Measurements from ENCODE around the gene ATF6. TPM values are rescaled to one million over a fixed set of nuclear protein-coding genes. Genes with fewer than 3 reads are reported as not detected.

The ATF6 gene
- total RNA-seq, 3 donors from 2014 or later, result 20.0 to 26.2 (median 24.8) TPM

DNA sequence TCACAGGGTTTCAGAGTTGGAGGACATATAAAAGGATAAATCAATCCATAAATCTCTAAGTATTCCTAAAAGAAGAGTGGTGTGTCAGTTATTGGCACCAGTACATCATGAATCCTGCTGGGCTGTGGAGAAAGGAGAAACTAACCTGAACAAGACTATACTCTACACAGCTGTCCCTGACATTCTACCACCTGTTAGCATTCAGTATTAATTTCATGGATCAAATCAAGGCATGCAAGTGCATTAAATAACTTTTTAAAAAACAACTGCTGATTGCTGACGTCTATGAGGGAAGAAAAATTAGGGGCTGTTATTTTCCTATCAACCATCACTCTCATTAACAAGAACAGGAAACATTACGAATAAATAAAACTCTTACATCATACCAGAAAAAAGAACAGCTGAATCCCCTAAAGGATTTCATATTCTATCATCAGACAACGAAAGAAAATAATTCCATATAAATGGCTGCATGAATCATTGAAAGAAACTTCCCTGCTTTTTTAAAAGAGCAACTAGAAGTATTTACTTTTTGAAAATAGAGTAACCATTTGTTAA, 121.7 kb downstream of the ATF6 start:
- Mint-ChIP-seq H3K4me3 (no peak overlapping the region), H3K27me3 (ENCODE audit: low read depth) (no peaks in the 10 kb centered on the region), H3K9me3 (no peaks in the 10 kb centered on the region), H3K4me1 (ENCODE audit: low read depth) (no peaks in the 10 kb centered on the region), H3K36me3 (ENCODE audit: insufficient read depth) (peaks cover 32% of the 10 kb centered on the region)
- ATAC-seq (no peak), DNase-seq (no peak)

- Mint-ChIP-seq H3K4me3 (no peak overlapping the region), H3K9me3 (no peaks in the 10 kb centered on the region), H3K36me3 (ENCODE audit: insufficient read depth) (peaks cover 35% of the 10 kb centered on the region), H3K27me3 (ENCODE audit: low read depth) (no peaks in the 10 kb centered on the region), H3K4me1 (ENCODE audit: low read depth) (no peaks in the 10 kb centered on the region)
- ATAC-seq (no peak), DNase-seq (no peak)
Observed at GRCh38 chr1:161890574-161890973, 124.5 kb downstream of the ATF6 start.

GRCh38 chr1:161899091-161899490, 133.0 kb downstream of the ATF6 start:
- Mint-ChIP-seq H3K4me3 (no peak overlapping the region), H3K36me3 (ENCODE audit: insufficient read depth) (no peaks in the 10 kb centered on the region), H3K27me3 (ENCODE audit: low read depth) (no peaks in the 10 kb centered on the region), H3K9me3 (no peaks in the 10 kb centered on the region), H3K4me1 (ENCODE audit: low read depth) (no peaks in the 10 kb centered on the region)
- ATAC-seq (no peak), DNase-seq (no peak)

DNA sequence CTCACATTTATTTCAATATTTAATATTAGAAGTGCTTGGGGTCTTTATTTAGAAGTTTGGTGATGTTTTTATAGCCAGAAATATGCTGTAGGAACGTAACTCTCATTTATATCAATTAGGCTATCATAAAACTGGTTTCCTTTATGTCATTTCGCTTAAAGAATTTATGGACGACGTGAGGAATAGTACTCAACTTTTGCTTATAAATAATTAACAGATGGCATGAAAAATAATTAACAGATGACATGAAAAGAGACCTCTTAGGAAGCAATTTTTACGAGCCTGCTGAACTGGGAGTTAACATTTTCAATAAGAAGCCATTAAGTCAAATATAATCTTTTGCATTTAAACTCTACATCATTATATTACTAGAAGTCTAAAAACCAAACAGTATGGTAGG, 134.0 kb downstream of the ATF6 start:
- no peak for DNase-seq
- H3K4me3 Mint-ChIP-seq, result no peak overlapping the region
- no peak for ATAC-seq
- H3K27me3 Mint-ChIP-seq (ENCODE audit: low read depth), result no peaks in the 10 kb centered on the region
- H3K36me3 Mint-ChIP-seq (ENCODE audit: insufficient read depth), result no peaks in the 10 kb centered on the region
- H3K9me3 Mint-ChIP-seq, result no peaks in the 10 kb centered on the region
- H3K4me1 Mint-ChIP-seq (ENCODE audit: low read depth), result peaks cover 6% of the 10 kb centered on the region

GRCh38 chr1:161902182-161902581, 136.1 kb downstream of the ATF6 start:
- Mint-ChIP-seq H3K36me3 (ENCODE audit: insufficient read depth) (peaks cover 2% of the 10 kb centered on the region), H3K9me3 (no peaks in the 10 kb centered on the region), H3K4me3 (no peak overlapping the region), H3K4me1 (ENCODE audit: low read depth) (peaks cover 10% of the 10 kb centered on the region), H3K27me3 (ENCODE audit: low read depth) (no peaks in the 10 kb centered on the region)
- ATAC-seq (no peak), DNase-seq (no peak)

DNA sequence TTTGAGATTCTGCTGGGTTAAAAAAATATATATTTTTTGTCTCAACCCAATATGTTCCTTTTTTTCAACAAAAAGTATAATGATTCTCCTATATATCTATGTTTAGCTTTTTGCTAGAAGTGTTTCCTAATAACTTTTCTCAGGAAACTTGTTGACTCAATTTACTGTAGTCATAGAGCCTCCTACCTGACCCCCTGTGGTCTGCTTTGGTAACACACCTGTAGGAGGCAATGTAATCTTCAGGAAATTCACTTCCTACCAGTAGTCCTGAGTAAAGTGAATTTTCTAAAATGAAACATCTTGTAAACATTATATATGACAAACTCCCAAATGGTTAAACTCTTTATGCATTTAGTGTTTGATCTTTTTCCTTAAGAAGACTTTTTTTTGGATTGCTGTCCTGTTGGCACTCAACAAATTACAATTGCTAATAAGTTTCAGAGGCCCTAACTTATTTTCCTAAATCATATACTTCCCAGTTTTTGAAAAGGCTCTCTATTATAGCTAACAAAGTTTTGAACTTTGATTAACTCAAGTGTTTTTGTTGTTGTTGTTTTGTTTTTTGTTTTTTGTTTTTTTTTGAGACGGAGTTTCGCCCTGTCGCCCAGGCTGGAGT, 139.3 kb downstream of the ATF6 start:
- ATAC-seq (peak in 1 of 2 donors; percentile 57), DNase-seq (peak; percentile 15)
- Mint-ChIP-seq H3K4me1 (ENCODE audit: low read depth) (peaks cover 16% of the 10 kb centered on the region), H3K27me3 (ENCODE audit: low read depth) (no peaks in the 10 kb centered on the region), H3K9me3 (no peaks in the 10 kb centered on the region), H3K36me3 (ENCODE audit: insufficient read depth) (peaks cover 3% of the 10 kb centered on the region), H3K4me3 (no peak overlapping the region)

DNA sequence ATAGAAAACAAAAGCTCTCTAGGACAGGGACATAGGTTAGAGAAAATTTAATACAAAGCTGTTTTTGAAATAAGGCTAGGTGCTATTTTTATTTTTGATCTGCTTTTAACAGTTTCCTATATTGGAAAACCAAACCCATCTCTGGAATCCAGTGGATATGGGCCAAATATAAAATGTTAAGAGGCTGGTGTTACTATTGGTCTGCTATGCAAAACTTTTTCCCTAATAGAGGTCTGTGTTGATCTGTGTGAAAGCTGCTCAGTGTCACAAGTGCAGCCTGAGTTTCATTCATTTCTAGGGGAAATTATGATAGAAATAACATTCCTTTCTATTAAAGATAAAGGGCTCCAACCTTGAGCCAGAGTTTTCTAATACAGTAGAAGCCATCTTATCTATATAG, 141.1 kb downstream of the ATF6 start:
- Mint-ChIP-seq H3K4me3 (no peak overlapping the region), H3K27me3 (ENCODE audit: low read depth) (no peaks in the 10 kb centered on the region), H3K4me1 (ENCODE audit: low read depth) (peaks cover 22% of the 10 kb centered on the region), H3K36me3 (ENCODE audit: insufficient read depth) (peaks cover 8% of the 10 kb centered on the region), H3K9me3 (no peaks in the 10 kb centered on the region)
- no peak for DNase-seq
- no peak for ATAC-seq

GRCh38 chr1:161908264-161908663, 142.1 kb downstream of the ATF6 start:
- H3K9me3 Mint-ChIP-seq, result no peaks in the 10 kb centered on the region
- H3K4me3 Mint-ChIP-seq, result no peak overlapping the region
- peaks cover 15% of the 10 kb centered on the region for H3K36me3 Mint-ChIP-seq (ENCODE audit: insufficient read depth)
- H3K27me3 Mint-ChIP-seq (ENCODE audit: low read depth), result no peaks in the 10 kb centered on the region
- ATAC-seq (no peak), DNase-seq (no peak)
- H3K4me1 Mint-ChIP-seq (ENCODE audit: low read depth), result peaks cover 24% of the 10 kb centered on the region

GRCh38 chr1:161910604-161911003, 144.5 kb downstream of the ATF6 start:
- Mint-ChIP-seq H3K4me3 (no peak overlapping the region), H3K9me3 (no peaks in the 10 kb centered on the region), H3K4me1 (ENCODE audit: low read depth) (peaks cover 14% of the 10 kb centered on the region)

GRCh38 chr1:161913482-161914140, 147.5 kb downstream of the ATF6 start:
- peaks cover 16% of the 10 kb centered on the region for H3K4me1 Mint-ChIP-seq (ENCODE audit: low read depth)
- no peak overlapping the region for H3K4me3 Mint-ChIP-seq
- H3K27me3 Mint-ChIP-seq (ENCODE audit: low read depth), result no peaks in the 10 kb centered on the region
- no peak for ATAC-seq
- no peak for DNase-seq
- peaks cover 13% of the 10 kb centered on the region for H3K36me3 Mint-ChIP-seq (ENCODE audit: insufficient read depth)
- H3K9me3 Mint-ChIP-seq, result no peaks in the 10 kb centered on the region

More at GRCh38 chr1:161910604-161911003, 144.5 kb downstream of the ATF6 start:
- no peak for DNase-seq
- H3K27me3 Mint-ChIP-seq (ENCODE audit: low read depth), result no peaks in the 10 kb centered on the region
- peaks cover 15% of the 10 kb centered on the region for H3K36me3 Mint-ChIP-seq (ENCODE audit: insufficient read depth)
- ATAC-seq, result no peak

DNA sequence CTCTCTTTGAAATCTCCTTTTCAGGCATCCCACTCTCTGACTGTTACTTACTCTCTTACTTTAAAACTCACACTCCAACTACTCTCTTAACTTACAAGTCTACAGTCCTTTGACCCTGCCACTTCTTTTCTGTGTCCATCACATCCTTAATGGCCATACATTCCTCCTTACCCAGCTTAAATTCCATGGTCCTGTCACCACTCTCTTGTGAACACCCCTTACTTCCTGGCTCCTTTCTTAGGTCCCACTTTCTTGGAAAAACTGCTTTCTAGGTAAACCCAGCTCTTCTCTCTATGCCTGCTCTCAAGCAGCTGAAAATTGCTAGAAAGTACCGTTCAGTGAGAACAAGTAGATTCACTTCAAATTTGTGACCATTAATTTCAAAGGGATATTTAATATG, 148.5 kb downstream of the ATF6 start:
- DNase-seq (no peak), ATAC-seq (no peak)
- H3K9me3 Mint-ChIP-seq, result no peaks in the 10 kb centered on the region
- peaks cover 11% of the 10 kb centered on the region for H3K36me3 Mint-ChIP-seq (ENCODE audit: insufficient read depth)
- H3K4me3 Mint-ChIP-seq, result no peak overlapping the region
- H3K4me1 Mint-ChIP-seq (ENCODE audit: low read depth), result peaks cover 26% of the 10 kb centered on the region
- H3K27me3 Mint-ChIP-seq (ENCODE audit: low read depth), result no peaks in the 10 kb centered on the region

DNA sequence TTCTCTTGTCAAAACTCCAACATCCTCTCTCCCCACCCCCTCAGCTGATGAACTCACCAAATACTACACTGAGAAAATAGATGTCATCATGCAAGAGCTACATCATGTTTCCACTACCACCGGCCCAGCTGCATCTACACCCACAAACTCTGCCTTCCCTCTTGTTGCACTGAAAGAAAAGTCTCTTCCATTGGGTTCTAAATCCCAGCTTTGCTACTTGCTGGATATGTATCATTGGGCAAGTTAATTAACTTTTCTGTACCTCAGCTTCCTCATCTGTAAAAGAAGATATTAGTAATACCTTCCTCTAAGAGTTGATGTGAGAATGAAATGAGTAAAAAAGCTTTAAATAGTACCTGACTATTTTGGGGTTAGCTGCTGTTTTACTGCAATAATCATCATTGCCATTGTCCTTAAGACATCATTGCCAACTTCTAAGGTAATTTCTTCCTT, 149.0 kb downstream of the ATF6 start:
- ATAC-seq (peak; percentile 79 to 86), DNase-seq (no peak)
- no peaks in the 10 kb centered on the region for H3K27me3 Mint-ChIP-seq (ENCODE audit: low read depth)

DNA sequence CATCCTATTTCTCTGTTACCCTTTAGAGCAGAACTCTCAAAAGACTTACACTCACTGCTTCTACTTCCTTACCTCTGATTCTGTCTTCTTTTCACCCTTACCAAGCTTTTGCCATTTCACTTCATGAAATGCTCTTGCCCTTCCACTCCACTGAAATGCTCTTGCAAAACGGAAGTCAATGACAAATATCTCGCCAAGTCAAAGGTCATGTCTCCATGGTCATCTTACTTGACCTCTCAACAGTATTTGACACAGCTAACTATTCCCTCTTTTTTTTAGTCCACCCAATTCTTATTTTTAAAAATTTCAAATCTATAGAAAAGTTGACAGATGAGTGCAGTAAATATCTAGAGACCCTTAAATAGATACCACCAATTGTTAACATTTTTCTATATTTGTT, 149.9 kb downstream of the ATF6 start:
- no peaks in the 10 kb centered on the region for H3K27me3 Mint-ChIP-seq (ENCODE audit: low read depth)
- no peak for DNase-seq
- H3K4me1 Mint-ChIP-seq (ENCODE audit: low read depth), result peaks cover 21% of the 10 kb centered on the region
- no peak overlapping the region for H3K4me3 Mint-ChIP-seq
- no peaks in the 10 kb centered on the region for H3K9me3 Mint-ChIP-seq
- no peak for ATAC-seq
- peaks cover 10% of the 10 kb centered on the region for H3K36me3 Mint-ChIP-seq (ENCODE audit: insufficient read depth)

More for the DNA sequence above, 149.0 kb downstream of the ATF6 start:
- H3K4me1 Mint-ChIP-seq (ENCODE audit: low read depth), result peaks cover 27% of the 10 kb centered on the region
- no peak overlapping the region for H3K4me3 Mint-ChIP-seq
- H3K9me3 Mint-ChIP-seq, result no peaks in the 10 kb centered on the region
- H3K36me3 Mint-ChIP-seq (ENCODE audit: insufficient read depth), result peaks cover 11% of the 10 kb centered on the region

DNA sequence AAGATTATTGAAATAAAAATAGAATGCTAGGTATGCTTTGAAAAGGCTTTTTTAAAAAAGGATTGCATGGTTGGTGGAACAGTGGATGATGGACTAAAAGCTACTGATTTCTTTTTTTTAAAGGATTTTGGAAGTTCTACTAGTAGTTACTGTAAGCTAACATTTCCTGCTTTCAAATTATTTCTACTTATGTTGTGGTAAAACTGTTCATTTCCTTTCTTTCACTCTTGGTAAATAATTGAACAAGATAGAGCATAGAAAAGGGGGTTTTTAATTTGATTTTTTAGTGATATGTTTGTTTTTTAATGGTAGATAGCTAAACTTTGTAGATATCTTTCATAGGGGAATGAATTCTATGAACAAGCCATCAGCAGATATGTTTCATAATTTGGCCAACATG, 153.1 kb downstream of the ATF6 start:
- Mint-ChIP-seq H3K4me1 (ENCODE audit: low read depth) (peaks cover 24% of the 10 kb centered on the region), H3K4me3 (peak overlapping the region; percentile 17), H3K36me3 (ENCODE audit: insufficient read depth) (peaks cover 25% of the 10 kb centered on the region), H3K27me3 (ENCODE audit: low read depth) (no peaks in the 10 kb centered on the region), H3K9me3 (no peaks in the 10 kb centered on the region)
- no peak for ATAC-seq
- DNase-seq, result no peak

GRCh38 chr1:161921491-161921890, 155.4 kb downstream of the ATF6 start:
- no peak for DNase-seq
- H3K4me3 Mint-ChIP-seq, result no peak overlapping the region
- ATAC-seq, result no peak
- H3K27me3 Mint-ChIP-seq (ENCODE audit: low read depth), result no peaks in the 10 kb centered on the region
- H3K36me3 Mint-ChIP-seq (ENCODE audit: insufficient read depth), result peaks cover 33% of the 10 kb centered on the region
- H3K9me3 Mint-ChIP-seq, result no peaks in the 10 kb centered on the region
- H3K4me1 Mint-ChIP-seq (ENCODE audit: low read depth), result peaks cover 24% of the 10 kb centered on the region

All from activated T-cell treated with anti-CD3 and anti-CD28 coated beads, Interleukin-2, amount 50 U/mL, for 4 hours (primary cell).